ENCODE results near the gene CPSF6. TPM values are rescaled to one million over a fixed set of nuclear protein-coding genes. Genes with fewer than 3 reads are reported as not detected.
A peak's percentile ranks its signal among the peaks of the same experiment; 100 is the strongest.

Gene CPSF6
- total and polyA plus RNA-seq, 2 donors from 2014 or later = 21.0 to 57.3 TPM

- no peaks in the 10 kb centered on the region for H3K27me3 ChIP-seq (ENCODE audit: control insufficient read depth, insufficient read depth, low read length)
- no peaks in the 10 kb centered on the region for H3K4me1 ChIP-seq (ENCODE audit: control insufficient read depth in 2 of 3, insufficient read depth in 2 of 3, low read depth in 1 of 3, low read length in 3 of 3)
- TF ChIP-seq CTCF (IDR thresholded peaks at IDR 0.05; ENCODE audit: borderline replicate concordance, extremely low read depth, insufficient read depth) = peak; percentile 88
- peak in 4 of 5 donors; percentile 78 to 87 (median 84) for DNase-seq
- FAIRE-seq = no peak
- H3K4me3 ChIP-seq (ENCODE audit: low read length in 3 of 3) = no peak overlapping the region
- no peaks in the 10 kb centered on the region for H3K36me3 ChIP-seq (ENCODE audit: control insufficient read depth in 2 of 3, insufficient read depth in 3 of 3, low read length in 3 of 3)
- intact Hi-C loops (cut with DNase I) = no loop called here
- H3K9ac ChIP-seq (ENCODE audit: low read length in 3 of 3) = no peak overlapping the region
- H3K9me3 ChIP-seq (ENCODE audit: control insufficient read depth in 2 of 3, insufficient read depth in 1 of 3, low read length in 3 of 3) = no peaks in the 10 kb centered on the region
- no peak overlapping the region for H3K27ac ChIP-seq (ENCODE audit: low read depth in 2 of 2, low read length in 2 of 2)
These were observed 51.3 kb downstream of the CPSF6 start for GRCh38 chr12:69290545-69291277.

GRCh38 chr12:69291278-69291593, 51.9 kb downstream of the CPSF6 start:
- Histone ChIP-seq H3K27ac (ENCODE audit: low read depth in 2 of 2, low read length in 2 of 2) (no peak overlapping the region), H3K4me3 (ENCODE audit: low read length in 3 of 3) (no peak overlapping the region), H3K27me3 (ENCODE audit: control insufficient read depth, insufficient read depth, low read length) (no peaks in the 10 kb centered on the region), H3K36me3 (ENCODE audit: control insufficient read depth in 2 of 3, insufficient read depth in 3 of 3, low read length in 3 of 3) (no peaks in the 10 kb centered on the region), H3K9me3 (ENCODE audit: control insufficient read depth in 2 of 3, insufficient read depth in 1 of 3, low read length in 3 of 3) (no peaks in the 10 kb centered on the region), H3K9ac (ENCODE audit: low read length in 3 of 3) (no peak overlapping the region), H3K4me1 (ENCODE audit: control insufficient read depth in 2 of 3, insufficient read depth in 2 of 3, low read depth in 1 of 3, low read length in 3 of 3) (no peaks in the 10 kb centered on the region)
- intact Hi-C loops (cut with DNase I) = no loop called here
- no peak for FAIRE-seq
- no peak for TF ChIP-seq CTCF (IDR thresholded peaks at IDR 0.05; ENCODE audit: borderline replicate concordance, extremely low read depth, insufficient read depth)
- DNase-seq = no peak

- TF ChIP-seq CTCF (IDR thresholded peaks at IDR 0.05; ENCODE audit: borderline replicate concordance, extremely low read depth, insufficient read depth) = no peak
- Histone ChIP-seq H3K9me3 (ENCODE audit: control insufficient read depth in 2 of 3, insufficient read depth in 1 of 3, low read length in 3 of 3) (no peaks in the 10 kb centered on the region), H3K27me3 (ENCODE audit: control insufficient read depth, insufficient read depth, low read length) (no peaks in the 10 kb centered on the region), H3K9ac (ENCODE audit: low read length in 3 of 3) (no peak overlapping the region), H3K27ac (ENCODE audit: low read depth in 2 of 2, low read length in 2 of 2) (no peak overlapping the region), H3K4me3 (ENCODE audit: low read length in 3 of 3) (no peak overlapping the region), H3K4me1 (ENCODE audit: control insufficient read depth in 2 of 3, insufficient read depth in 2 of 3, low read depth in 1 of 3, low read length in 3 of 3) (no peaks in the 10 kb centered on the region), H3K36me3 (ENCODE audit: control insufficient read depth in 2 of 3, insufficient read depth in 3 of 3, low read length in 3 of 3) (no peaks in the 10 kb centered on the region)
- intact Hi-C loops (cut with DNase I) = no loop called here
- FAIRE-seq = no peak
- no peak for DNase-seq
These were observed 58.8 kb downstream of the CPSF6 start for GRCh38 chr12:69298133-69298532.

- H3K9ac ChIP-seq (ENCODE audit: low read length in 3 of 3) = no peak overlapping the region
- no peaks in the 10 kb centered on the region for H3K9me3 ChIP-seq (ENCODE audit: control insufficient read depth in 2 of 3, insufficient read depth in 1 of 3, low read length in 3 of 3)
- intact Hi-C loops (cut with DNase I) = no loop called here
- H3K4me1 ChIP-seq (ENCODE audit: control insufficient read depth in 2 of 3, insufficient read depth in 2 of 3, low read depth in 1 of 3, low read length in 3 of 3) = no peaks in the 10 kb centered on the region
- FAIRE-seq = no peak
- no peaks in the 10 kb centered on the region for H3K27me3 ChIP-seq (ENCODE audit: control insufficient read depth, insufficient read depth, low read length)
- TF ChIP-seq CTCF (IDR thresholded peaks at IDR 0.05; ENCODE audit: borderline replicate concordance, extremely low read depth, insufficient read depth) = no peak
- DNase-seq = no peak
- H3K36me3 ChIP-seq (ENCODE audit: control insufficient read depth in 2 of 3, insufficient read depth in 3 of 3, low read length in 3 of 3) = no peaks in the 10 kb centered on the region
- no peak overlapping the region for H3K4me3 ChIP-seq (ENCODE audit: low read length in 3 of 3)
- no peak overlapping the region for H3K27ac ChIP-seq (ENCODE audit: low read depth in 2 of 2, low read length in 2 of 2)
These were observed 59.6 kb downstream of the CPSF6 start for GRCh38 chr12:69298947-69299346.
